Body of pancreas (tissue), 4 donors: ENCODE measurements around the gene PDZD8.

ENCODE experiments used
- POLR2A ChIP-seq, 3 donors: fragments of 450-650 bp; IDR thresholded peaks; one replicate each; pipeline ENCODE4 v1.6.1; 2016; ENCODE audit warnings: antibody characterized with exemption in 3 of 3, mild to moderate bottlenecking in 2 of 3
- TF ChIP-seq, protein P1 (sequence below), 7 experiments: fragments of 450-650 bp in 4 of 7; fragments of 200-600 bp in 3 of 7; sonication (generic) in 3 of 7; IDR thresholded peaks; one replicate each; pipeline ENCODE4 v1.5.1; 2016 to 2019; ENCODE audit warnings: antibody characterized with exemption in 7 of 7

DNA sequence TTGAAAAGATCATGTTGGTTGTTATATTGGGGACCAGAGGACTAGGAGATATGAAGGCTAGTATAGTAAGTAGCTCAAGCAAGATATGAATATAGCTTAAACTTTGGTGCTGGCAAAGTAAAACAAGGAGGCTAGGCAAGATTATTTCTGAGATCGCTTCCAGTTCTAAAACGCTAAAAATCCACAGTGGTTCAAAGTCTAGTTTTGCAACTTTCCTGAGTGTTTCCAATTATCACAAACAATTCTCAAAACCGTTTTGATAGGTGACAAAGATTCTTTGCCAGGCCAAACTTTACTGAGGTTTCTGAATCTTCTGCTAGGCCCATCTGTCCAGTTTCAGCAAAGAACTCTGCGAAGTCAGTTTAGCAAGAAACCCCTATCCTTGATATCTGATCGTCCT lies 35.3 kb downstream of the PDZD8 start:
- TF ChIP-seq, protein P1, sequence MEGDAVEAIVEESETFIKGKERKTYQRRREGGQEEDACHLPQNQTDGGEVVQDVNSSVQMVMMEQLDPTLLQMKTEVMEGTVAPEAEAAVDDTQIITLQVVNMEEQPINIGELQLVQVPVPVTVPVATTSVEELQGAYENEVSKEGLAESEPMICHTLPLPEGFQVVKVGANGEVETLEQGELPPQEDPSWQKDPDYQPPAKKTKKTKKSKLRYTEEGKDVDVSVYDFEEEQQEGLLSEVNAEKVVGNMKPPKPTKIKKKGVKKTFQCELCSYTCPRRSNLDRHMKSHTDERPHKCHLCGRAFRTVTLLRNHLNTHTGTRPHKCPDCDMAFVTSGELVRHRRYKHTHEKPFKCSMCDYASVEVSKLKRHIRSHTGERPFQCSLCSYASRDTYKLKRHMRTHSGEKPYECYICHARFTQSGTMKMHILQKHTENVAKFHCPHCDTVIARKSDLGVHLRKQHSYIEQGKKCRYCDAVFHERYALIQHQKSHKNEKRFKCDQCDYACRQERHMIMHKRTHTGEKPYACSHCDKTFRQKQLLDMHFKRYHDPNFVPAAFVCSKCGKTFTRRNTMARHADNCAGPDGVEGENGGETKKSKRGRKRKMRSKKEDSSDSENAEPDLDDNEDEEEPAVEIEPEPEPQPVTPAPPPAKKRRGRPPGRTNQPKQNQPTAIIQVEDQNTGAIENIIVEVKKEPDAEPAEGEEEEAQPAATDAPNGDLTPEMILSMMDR (IDR thresholded peaks at IDR 0.05): no peak
- TF ChIP-seq POLR2A (IDR thresholded peaks at IDR 0.05): no peak
